ENCODE results near the gene PSMG4.
A peak's percentile ranks its signal among the peaks of the same experiment; 100 is the strongest.

The PSMG4 gene

GRCh38 chr6:3251462-3252314 lies 7.1 kb upstream of the PSMG4 start:
- DNase-seq (ENCODE audit: low read depth in 1 of 2, low spot score in 1 of 2): peak in 1 of 2 experiments; percentile 68
- TF ChIP-seq REST (IDR thresholded peaks at IDR 0.05; ENCODE audit: insufficient replicate concordance, low read depth) (no peak), SPI1 (IDR thresholded peaks at IDR 0.05; ENCODE audit: borderline replicate concordance, low read depth) (peak; percentile 18; the same call in 1 of the 2 replicates), GABPA (IDR thresholded peaks at IDR 0.05; ENCODE audit: low read depth) (no peak), POLR2AphosphoS5 (IDR thresholded peaks at IDR 0.05; ENCODE audit: low read depth) (no peak)
- TF ChIP-seq, protein P1, sequence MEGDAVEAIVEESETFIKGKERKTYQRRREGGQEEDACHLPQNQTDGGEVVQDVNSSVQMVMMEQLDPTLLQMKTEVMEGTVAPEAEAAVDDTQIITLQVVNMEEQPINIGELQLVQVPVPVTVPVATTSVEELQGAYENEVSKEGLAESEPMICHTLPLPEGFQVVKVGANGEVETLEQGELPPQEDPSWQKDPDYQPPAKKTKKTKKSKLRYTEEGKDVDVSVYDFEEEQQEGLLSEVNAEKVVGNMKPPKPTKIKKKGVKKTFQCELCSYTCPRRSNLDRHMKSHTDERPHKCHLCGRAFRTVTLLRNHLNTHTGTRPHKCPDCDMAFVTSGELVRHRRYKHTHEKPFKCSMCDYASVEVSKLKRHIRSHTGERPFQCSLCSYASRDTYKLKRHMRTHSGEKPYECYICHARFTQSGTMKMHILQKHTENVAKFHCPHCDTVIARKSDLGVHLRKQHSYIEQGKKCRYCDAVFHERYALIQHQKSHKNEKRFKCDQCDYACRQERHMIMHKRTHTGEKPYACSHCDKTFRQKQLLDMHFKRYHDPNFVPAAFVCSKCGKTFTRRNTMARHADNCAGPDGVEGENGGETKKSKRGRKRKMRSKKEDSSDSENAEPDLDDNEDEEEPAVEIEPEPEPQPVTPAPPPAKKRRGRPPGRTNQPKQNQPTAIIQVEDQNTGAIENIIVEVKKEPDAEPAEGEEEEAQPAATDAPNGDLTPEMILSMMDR (IDR thresholded peaks at IDR 0.05; ENCODE audit: insufficient read depth, low read length): peak; percentile 91
- peaks cover 31% of the 10 kb centered on the region for H3K27me3 ChIP-seq (ENCODE audit: insufficient read depth, poor library complexity, severe bottlenecking)
- no peak overlapping the region for H3K4me3 ChIP-seq (replicated peaks; ENCODE audit: insufficient read depth, low read length)
- H3K27ac ChIP-seq (replicated peaks): no peak overlapping the region

DNA sequence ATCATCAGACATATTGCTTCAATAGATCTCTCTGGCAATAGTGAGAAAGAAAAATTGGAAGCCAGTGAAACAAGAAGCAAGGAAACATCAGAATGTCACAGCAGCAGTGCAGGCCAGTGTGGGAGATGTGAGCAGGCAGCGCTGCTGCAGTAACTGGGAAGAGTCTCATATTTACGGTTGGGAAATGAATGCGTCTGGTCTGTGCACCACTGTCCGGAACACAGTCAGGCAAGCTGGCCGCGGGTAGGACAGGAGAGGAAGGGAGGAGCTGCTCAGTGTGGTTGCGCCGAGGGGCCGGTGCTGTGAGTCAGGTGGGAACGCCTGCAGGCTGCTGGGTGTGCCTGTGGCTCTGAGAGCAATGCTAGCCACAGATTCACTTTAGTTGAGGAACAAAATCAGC lies 6.4 kb upstream of the PSMG4 start:
- Histone ChIP-seq H3K27me3 (ENCODE audit: insufficient read depth, poor library complexity, severe bottlenecking) (peaks cover 27% of the 10 kb centered on the region), H3K27ac (replicated peaks) (no peak overlapping the region), H3K4me3 (replicated peaks; ENCODE audit: insufficient read depth, low read length) (no peak overlapping the region)
- no peak for TF ChIP-seq SPI1 (IDR thresholded peaks at IDR 0.05; ENCODE audit: borderline replicate concordance, low read depth)
- TF ChIP-seq, protein P1 (IDR thresholded peaks at IDR 0.05; ENCODE audit: insufficient read depth, low read length): no peak
- no peak for TF ChIP-seq POLR2AphosphoS5 (IDR thresholded peaks at IDR 0.05; ENCODE audit: low read depth)
- no peak for TF ChIP-seq GABPA (IDR thresholded peaks at IDR 0.05; ENCODE audit: low read depth)
- TF ChIP-seq REST (IDR thresholded peaks at IDR 0.05; ENCODE audit: insufficient replicate concordance, low read depth): no peak
- no peak for DNase-seq (ENCODE audit: low read depth in 1 of 2, low spot score in 1 of 2)

DNA sequence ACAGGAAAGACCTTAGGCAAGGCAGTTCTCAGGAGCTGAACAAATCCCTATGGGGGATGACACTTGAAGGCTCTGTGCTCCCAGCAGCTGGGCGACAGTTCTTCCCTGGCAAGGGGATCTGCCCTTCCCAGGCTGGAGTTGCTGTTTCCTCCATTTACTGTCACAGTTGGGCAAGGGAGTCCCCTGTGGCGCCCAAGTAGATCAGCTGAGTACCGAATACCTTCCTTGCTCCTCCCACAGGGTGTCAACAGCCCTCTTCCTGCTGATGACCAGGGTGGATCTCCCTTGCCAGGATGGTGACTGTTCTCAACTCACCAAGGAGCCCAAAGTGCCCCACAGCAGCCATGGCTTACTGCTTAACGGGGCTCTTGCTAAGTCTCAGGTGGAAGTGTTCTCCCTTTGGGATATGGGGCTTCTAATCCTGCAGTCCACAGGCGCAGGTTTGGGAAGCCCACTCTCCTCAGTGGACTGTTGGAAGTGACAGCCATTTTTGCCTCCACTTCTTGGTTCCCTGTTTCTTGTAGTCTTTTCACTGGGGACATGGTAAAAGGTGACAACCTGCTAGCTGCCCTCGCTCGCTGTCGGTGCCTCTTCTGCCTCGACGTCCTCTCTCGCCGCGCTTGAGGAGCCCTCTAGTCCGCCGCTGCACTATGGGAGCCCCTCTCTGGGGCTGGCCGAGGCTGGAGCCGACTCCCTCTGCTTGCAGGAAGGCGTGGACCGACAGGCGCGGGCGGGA lies 5.7 kb upstream of the PSMG4 start:
- Histone ChIP-seq H3K27me3 (ENCODE audit: insufficient read depth, poor library complexity, severe bottlenecking) (peaks cover 24% of the 10 kb centered on the region), H3K4me3 (replicated peaks; ENCODE audit: insufficient read depth, low read length) (no peak overlapping the region), H3K27ac (replicated peaks) (no peak overlapping the region)
- no peak for TF ChIP-seq GABPA (IDR thresholded peaks at IDR 0.05; ENCODE audit: low read depth)
- TF ChIP-seq, protein P1 (IDR thresholded peaks at IDR 0.05; ENCODE audit: insufficient read depth, low read length): no peak
- no peak for TF ChIP-seq SPI1 (IDR thresholded peaks at IDR 0.05; ENCODE audit: borderline replicate concordance, low read depth)
- TF ChIP-seq REST (IDR thresholded peaks at IDR 0.05; ENCODE audit: insufficient replicate concordance, low read depth): no peak
- no peak for TF ChIP-seq POLR2AphosphoS5 (IDR thresholded peaks at IDR 0.05; ENCODE audit: low read depth)
- DNase-seq (ENCODE audit: low read depth in 1 of 2, low spot score in 1 of 2): no peak

All from HL-60 (cell line).